Esophagus muscularis mucosa (tissue), 3 donors: ENCODE measurements around the gene SOX5.

Experiments used
- POLR2AphosphoS5 ChIP-seq, 2 donors: sonication (generic); formaldehyde crosslinking; IDR thresholded peaks; one replicate each; pipeline ENCODE4 v1.6.1; 2017; ENCODE audit warnings: antibody characterized with exemption in 2 of 2
- TF ChIP-seq, protein P1 (sequence below), 3 experiments: fragments of 200-600 bp in 2 of 3; fragments of 450-650 bp in 1 of 3; sonication (generic) in 2 of 3; IDR thresholded peaks; one replicate each; pipeline ENCODE4 v1.5.1; 2017 to 2019; ENCODE audit warnings: antibody characterized with exemption in 3 of 3, mild to moderate bottlenecking in 2 of 3, moderate library complexity in 1 of 3

DNA sequence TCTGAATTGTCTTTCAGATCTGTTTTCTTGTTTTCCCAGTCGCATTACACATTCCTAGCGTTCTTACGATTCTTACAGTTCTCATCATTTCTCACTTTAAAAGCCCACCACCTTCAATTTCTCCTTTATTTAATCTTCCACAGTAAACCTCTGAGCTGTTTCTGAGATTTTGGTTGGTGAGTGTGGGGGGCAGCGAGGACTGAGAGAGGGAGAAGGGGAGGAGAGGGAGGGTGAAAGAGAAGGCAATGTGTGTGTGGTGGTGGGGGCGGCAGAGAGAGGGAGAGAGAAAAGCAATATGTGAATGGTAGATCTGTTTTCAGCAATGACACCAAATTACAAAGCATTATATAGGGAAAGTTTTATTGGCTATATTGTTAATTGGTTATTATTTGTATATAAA is 282.6 kb downstream of the SOX5 start:
- TF ChIP-seq, protein P1, sequence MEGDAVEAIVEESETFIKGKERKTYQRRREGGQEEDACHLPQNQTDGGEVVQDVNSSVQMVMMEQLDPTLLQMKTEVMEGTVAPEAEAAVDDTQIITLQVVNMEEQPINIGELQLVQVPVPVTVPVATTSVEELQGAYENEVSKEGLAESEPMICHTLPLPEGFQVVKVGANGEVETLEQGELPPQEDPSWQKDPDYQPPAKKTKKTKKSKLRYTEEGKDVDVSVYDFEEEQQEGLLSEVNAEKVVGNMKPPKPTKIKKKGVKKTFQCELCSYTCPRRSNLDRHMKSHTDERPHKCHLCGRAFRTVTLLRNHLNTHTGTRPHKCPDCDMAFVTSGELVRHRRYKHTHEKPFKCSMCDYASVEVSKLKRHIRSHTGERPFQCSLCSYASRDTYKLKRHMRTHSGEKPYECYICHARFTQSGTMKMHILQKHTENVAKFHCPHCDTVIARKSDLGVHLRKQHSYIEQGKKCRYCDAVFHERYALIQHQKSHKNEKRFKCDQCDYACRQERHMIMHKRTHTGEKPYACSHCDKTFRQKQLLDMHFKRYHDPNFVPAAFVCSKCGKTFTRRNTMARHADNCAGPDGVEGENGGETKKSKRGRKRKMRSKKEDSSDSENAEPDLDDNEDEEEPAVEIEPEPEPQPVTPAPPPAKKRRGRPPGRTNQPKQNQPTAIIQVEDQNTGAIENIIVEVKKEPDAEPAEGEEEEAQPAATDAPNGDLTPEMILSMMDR (IDR thresholded peaks at IDR 0.05) = no peak
- no peak for TF ChIP-seq POLR2AphosphoS5 (IDR thresholded peaks at IDR 0.05)
